HCT116 (cell line): ENCODE data around the gene ELAVL3.

Source experiments
- CTCF ChIP-seq, 3 experiments: fragments of 200-600 bp in 1 of 3; sonication (generic) in 1 of 3; IDR thresholded peaks in 2 of 3; conservative IDR thresholded peaks in 1 of 3; 2 replicates each; pipeline ENCODE4 v1.5.1; 2012 to 2017; ENCODE audit warnings: low read depth in 2 of 3, low read length in 2 of 3, antibody characterized with exemption in 1 of 3, borderline replicate concordance in 1 of 3, control low read depth in 1 of 3, mild to moderate bottlenecking in 1 of 3, mixed read lengths in 1 of 3, mixed run types in 1 of 3, moderate library complexity in 1 of 3; ENCODE audit not compliant: insufficient read depth in 1 of 3
- POLR2AphosphoS5 ChIP-seq: IDR thresholded peaks from 2 replicates; pipeline ENCODE4 v1.6.1; 2011; ENCODE audit warnings: mild to moderate bottlenecking, low read depth, low read length, moderate library complexity

DNA sequence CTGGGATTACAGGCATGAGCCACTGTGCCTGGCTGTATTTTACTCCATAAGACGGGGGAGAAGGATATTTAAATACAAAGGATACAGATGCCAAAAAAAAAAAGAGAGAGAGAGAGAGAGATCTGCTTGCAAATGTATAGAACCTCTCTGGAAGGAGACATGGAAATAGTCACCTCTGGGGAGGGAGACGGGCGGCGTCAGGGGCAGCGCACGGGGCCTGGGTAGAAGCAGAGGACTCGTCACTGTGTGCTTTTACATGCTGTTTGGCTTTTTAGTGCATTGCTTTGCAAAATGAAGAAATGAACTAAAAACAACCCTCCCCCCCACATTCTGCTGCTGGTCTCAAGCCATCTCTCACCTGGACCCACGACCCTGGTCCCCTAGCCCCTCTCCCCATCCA is 29.6 kb upstream of the ELAVL3 start:
- TF ChIP-seq POLR2AphosphoS5 (no peak), CTCF (IDR thresholded peaks at IDR 0.05 in 2 of 3, conservative IDR thresholded peaks at IDR 0.05 in 1 of 3; ENCODE audit: borderline replicate concordance in 1 of 3, insufficient read depth in 1 of 3, low read depth in 2 of 3, low read length in 2 of 3) (no peak)
